Chondrocyte (in vitro differentiated cells): ENCODE measurements around the gene PALLD. TPM values are rescaled to one million over a fixed set of nuclear protein-coding genes. Genes with fewer than 3 reads are reported as not detected.
A peak's percentile ranks its signal among the peaks of the same experiment; 100 is the strongest.

Experiments used
- DNase-seq: peaks from one replicate; pipeline ENCODE4 v3.0.0; 2021; ENCODE audit warnings: mixed read lengths, low spot score
- H3K27ac Mint-ChIP-seq: one replicate; pipeline ENCODE4 v1.8.0; 2021; ENCODE audit warnings: mild to moderate bottlenecking, moderate library complexity, mixed read lengths; ENCODE audit not compliant: unreplicated experiment
- H3K27me3 Mint-ChIP-seq: 2 replicates; pipeline ENCODE4 v1.8.0; 2021; ENCODE audit warnings: low read depth, mixed read lengths
- H3K36me3 Mint-ChIP-seq: 2 replicates; pipeline ENCODE4 v1.8.0; 2021; ENCODE audit warnings: low read depth, mixed read lengths
- H3K4me1 Mint-ChIP-seq: 2 replicates; pipeline ENCODE4 v1.8.0; 2021; ENCODE audit warnings: low read depth, mild to moderate bottlenecking, mixed read lengths
- H3K4me3 Mint-ChIP-seq: one replicate; pipeline ENCODE4 v1.8.0; 2021; ENCODE audit warnings: mild to moderate bottlenecking, moderate library complexity, mixed read lengths; ENCODE audit not compliant: unreplicated experiment
- H3K9me3 Mint-ChIP-seq: 2 replicates; pipeline ENCODE4 v1.8.0; 2021; ENCODE audit warnings: low read depth, mixed read lengths
- total RNA-seq: library from RNA; stranded (reverse); gene quantifications from 3 replicates; pipeline ENCODE4 v1.2.1, GENCODE V29; 2021
- TF ChIP-seq, protein P1 (sequence below): fragments of 200-600 bp; sonication (generic); IDR thresholded peaks from 2 replicates; pipeline ENCODE4 v1.5.0; 2021; ENCODE audit warnings: antibody characterized with exemption, mild to moderate bottlenecking, moderate library complexity

PALLD gene
- total RNA-seq, 1 donor from 2014 or later: 900 TPM

DNA sequence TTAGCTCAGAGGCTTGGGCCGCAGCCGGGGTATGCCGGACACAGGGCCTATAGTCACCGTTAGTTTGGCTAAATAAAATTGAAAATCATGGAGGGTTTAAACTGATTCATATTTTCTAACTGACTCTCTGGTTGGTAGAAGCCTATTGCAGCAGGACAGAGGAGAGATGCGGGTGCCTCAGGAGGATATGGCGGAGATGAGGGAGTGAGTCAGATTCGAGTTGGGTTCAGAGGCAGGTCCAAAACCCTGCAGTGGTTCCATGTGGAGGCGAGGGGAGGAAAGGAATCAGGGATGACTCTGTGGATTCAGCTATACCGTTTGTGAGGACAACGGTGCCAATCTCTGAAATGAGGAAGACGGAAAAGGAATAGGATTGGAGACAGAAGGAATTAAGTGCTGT is 176.6 kb downstream of the PALLD start:
- no peak for DNase-seq
- peaks cover 30% of the 10 kb centered on the region for H3K36me3 Mint-ChIP-seq
- H3K27ac Mint-ChIP-seq: no peak overlapping the region
- H3K27me3 Mint-ChIP-seq: no peaks in the 10 kb centered on the region
- H3K4me3 Mint-ChIP-seq: no peak overlapping the region
- no peaks in the 10 kb centered on the region for H3K9me3 Mint-ChIP-seq
- TF ChIP-seq, protein P1, sequence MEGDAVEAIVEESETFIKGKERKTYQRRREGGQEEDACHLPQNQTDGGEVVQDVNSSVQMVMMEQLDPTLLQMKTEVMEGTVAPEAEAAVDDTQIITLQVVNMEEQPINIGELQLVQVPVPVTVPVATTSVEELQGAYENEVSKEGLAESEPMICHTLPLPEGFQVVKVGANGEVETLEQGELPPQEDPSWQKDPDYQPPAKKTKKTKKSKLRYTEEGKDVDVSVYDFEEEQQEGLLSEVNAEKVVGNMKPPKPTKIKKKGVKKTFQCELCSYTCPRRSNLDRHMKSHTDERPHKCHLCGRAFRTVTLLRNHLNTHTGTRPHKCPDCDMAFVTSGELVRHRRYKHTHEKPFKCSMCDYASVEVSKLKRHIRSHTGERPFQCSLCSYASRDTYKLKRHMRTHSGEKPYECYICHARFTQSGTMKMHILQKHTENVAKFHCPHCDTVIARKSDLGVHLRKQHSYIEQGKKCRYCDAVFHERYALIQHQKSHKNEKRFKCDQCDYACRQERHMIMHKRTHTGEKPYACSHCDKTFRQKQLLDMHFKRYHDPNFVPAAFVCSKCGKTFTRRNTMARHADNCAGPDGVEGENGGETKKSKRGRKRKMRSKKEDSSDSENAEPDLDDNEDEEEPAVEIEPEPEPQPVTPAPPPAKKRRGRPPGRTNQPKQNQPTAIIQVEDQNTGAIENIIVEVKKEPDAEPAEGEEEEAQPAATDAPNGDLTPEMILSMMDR: no peak
- H3K4me1 Mint-ChIP-seq: peaks cover 34% of the 10 kb centered on the region

DNA sequence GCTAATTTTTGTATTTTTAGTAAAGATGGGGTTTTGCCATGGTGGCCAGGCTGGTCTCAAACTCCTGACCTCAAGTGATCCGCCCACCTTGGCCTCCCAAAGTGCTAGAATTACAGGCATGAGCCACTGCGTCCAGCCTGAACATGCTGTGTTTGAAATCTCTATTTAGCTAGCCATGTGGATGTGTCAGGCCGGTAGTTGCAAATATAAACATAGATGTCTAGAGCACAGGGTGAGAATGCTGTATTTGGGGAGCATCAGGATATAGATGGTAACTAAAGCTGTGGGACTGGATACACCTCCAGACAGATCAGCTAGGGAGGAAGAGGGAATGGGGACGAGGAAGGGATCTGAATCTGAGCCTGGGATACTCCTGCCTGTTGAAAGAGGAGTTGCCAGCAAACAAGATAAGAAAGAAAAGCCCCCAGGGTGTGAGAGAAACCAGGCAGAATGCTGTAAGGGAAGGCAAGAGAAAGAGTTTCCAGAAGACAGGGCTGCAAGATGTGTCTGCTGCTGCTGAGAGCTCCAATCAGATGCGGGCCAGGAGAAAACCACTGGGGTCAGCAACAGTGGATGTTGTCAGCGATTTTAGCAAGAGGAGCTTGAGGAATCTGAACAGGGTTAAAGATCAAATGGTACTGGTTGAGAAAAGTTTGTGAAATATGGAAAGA is 177.4 kb downstream of the PALLD start:
- Mint-ChIP-seq H3K27me3 (no peaks in the 10 kb centered on the region), H3K4me3 (no peak overlapping the region), H3K27ac (no peak overlapping the region), H3K36me3 (peaks cover 28% of the 10 kb centered on the region), H3K9me3 (no peaks in the 10 kb centered on the region), H3K4me1 (peaks cover 35% of the 10 kb centered on the region)
- no peak for DNase-seq
- TF ChIP-seq, protein P1: no peak

DNA sequence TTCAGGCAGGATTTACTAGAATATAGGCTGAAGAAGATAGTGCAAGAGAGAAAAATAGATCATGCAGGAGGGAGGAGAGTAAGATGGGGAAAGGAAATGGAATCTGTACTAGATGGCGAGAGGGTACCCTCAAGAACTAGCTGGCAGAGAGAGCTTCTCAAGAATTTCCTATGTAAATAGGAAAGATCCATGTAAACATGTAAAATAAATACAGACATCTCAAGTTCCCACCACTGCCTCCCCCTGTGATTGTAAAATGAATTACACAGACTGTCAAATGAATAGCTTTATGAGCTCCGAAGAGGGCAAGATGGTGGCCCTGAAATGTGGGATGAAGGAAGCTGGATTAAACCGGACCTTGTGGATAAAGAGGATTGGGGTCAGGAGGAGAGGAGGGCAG is 178.0 kb downstream of the PALLD start:
- H3K36me3 Mint-ChIP-seq: peaks cover 31% of the 10 kb centered on the region
- no peaks in the 10 kb centered on the region for H3K9me3 Mint-ChIP-seq
- no peak overlapping the region for H3K27ac Mint-ChIP-seq
- H3K4me3 Mint-ChIP-seq: no peak overlapping the region
- DNase-seq: no peak
- TF ChIP-seq, protein P1: peak; percentile 74
- H3K4me1 Mint-ChIP-seq: peaks cover 34% of the 10 kb centered on the region
- H3K27me3 Mint-ChIP-seq: no peaks in the 10 kb centered on the region

DNA sequence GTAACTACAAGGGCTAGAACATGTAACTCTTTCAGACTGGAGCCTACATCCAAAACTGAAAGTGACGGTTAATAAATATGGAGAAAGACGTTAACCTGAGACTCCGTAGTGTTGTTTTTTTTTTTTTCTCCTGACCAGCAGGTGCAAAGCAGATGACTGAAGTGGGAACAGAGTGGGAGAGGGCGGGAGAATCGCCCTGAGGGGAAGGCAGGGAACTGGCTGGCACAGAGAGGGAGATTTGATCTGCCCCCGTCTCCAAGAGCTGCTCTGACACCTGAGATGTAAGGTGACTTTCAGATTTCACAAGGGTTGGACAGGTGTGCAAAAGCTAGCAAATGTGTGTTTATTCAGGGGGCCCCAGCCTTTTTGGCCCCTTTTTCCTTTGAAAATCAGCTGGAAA is 180.2 kb downstream of the PALLD start:
- no peaks in the 10 kb centered on the region for H3K9me3 Mint-ChIP-seq
- peaks cover 33% of the 10 kb centered on the region for H3K36me3 Mint-ChIP-seq
- peak overlapping the region; percentile 74 for H3K27ac Mint-ChIP-seq
- TF ChIP-seq, protein P1: no peak
- peaks cover 40% of the 10 kb centered on the region for H3K4me1 Mint-ChIP-seq
- no peak overlapping the region for H3K4me3 Mint-ChIP-seq
- no peak for DNase-seq
- no peaks in the 10 kb centered on the region for H3K27me3 Mint-ChIP-seq

DNA sequence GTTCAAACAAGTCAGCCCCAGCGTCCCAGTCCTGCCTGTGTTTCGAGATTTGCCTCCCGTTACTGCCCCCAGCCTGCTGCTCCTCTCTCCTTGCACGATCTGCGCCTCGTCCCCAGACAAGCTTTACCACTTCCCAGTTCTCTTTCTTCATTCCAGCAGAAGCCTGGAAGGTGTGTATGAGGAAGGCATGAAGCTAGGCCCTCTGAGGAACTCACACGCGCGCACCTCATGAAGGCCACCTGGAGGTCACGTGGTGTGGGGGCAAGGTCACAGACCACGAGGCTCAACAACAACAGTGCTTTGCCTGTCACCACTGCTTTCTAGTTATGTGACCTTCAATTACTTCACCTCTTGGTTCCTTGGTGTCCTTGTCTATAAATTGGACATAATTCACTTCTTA is 181.0 kb downstream of the PALLD start:
- Mint-ChIP-seq H3K4me1 (peaks cover 48% of the 10 kb centered on the region), H3K27me3 (no peaks in the 10 kb centered on the region), H3K4me3 (no peak overlapping the region), H3K36me3 (peaks cover 38% of the 10 kb centered on the region), H3K27ac (peak overlapping the region; percentile 81), H3K9me3 (no peaks in the 10 kb centered on the region)
- no peak for DNase-seq
- TF ChIP-seq, protein P1: no peak
